HG02759 (cell line): ENCODE data around the gene FRMD5.

Source experiments
- ATAC-seq: cut with Tn5 transposase; IDR thresholded peaks from one replicate; pipeline ENCODE4 v1.9.1; 2021; ENCODE audit warnings: mild to moderate bottlenecking, moderate library complexity; ENCODE audit not compliant: unreplicated experiment

FRMD5 gene

DNA sequence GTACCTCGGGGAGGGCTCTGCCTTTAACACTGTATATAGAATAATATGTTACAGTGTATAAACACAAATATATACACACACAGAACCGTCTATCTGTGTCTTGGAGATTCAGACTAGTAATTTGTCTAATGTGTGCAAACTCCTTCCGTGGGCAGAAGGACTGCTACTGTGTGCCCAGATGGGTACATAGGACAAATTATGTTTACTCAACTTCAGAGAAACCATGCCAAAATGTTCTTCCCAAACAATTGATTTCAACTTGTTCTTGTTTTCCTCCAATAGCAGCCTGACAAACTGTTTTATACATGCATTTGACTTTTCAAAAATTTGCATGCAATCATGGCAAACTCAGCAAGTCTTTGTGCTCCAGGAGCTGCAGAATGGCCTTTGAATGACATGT, 97.5 kb downstream of the FRMD5 start:
- ATAC-seq, result no peak

DNA sequence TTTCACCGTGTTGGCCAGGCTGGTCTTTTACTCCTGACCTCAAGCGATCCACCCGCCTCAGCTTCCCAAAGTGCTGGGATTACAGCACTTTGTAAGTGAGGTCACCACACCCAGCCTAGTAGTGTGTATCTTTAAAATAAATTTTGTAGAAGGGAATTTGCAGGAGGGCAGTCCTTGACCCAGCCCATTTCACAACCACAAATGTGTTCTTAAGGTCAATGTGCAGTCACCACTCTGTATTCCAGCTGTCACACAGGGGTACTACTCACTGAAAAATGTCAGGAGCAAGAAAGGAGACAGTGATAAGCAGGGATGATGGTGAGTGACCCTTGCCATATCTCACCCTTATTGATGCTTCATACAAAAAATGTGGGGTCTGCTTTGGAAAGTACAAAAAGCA, 98.5 kb downstream of the FRMD5 start:
- no peak for ATAC-seq

DNA sequence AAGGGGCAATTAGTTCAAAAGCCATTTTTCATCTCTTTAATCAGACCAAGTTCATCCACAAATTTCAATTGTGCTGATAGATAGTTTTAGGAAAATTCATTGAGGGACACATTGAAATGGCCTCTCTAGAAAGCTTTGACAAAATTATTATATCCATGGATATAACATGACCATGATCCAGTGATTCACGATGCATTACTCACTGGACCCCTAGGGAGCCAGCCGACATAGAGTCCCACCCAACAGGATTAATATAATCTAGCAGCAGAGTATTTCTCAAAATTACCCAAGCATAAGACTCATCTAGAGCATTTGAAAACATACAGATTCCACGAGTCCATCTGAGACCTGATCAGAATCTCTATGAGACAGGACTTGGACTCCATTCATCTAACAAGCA, 100.3 kb downstream of the FRMD5 start:
- ATAC-seq, result no peak

DNA sequence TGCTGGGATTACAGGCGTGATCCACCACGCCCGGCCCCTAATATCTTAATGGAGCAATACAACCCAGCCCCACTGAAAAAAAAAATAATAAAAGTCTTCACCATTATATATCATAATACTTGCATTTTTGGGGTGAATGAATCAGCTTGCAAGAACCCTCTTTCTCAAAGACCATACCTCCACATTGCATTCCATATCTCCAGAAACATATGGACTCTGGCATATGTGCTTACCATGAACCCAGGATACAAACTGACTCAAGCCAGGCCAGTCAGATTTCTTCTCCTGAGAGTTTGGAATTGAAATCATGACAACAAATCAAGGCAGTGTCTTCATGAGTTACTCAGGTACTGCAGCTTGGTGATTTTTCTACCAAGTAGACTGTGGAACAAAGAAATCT, 101.2 kb downstream of the FRMD5 start:
- ATAC-seq, result no peak

- no peak for ATAC-seq
Observed at GRCh38 chr15:44092221-44092620, 102.8 kb downstream of the FRMD5 start.

GRCh38 chr15:44087578-44088465, 107.2 kb downstream of the FRMD5 start:
- no peak for ATAC-seq

GRCh38 chr15:44084770-44085169, 110.3 kb downstream of the FRMD5 start:
- ATAC-seq, result no peak

GRCh38 chr15:44084171-44084570, 110.9 kb downstream of the FRMD5 start:
- no peak for ATAC-seq

GRCh38 chr15:44082558-44083157, 112.4 kb downstream of the FRMD5 start:
- ATAC-seq, result no peak

DNA sequence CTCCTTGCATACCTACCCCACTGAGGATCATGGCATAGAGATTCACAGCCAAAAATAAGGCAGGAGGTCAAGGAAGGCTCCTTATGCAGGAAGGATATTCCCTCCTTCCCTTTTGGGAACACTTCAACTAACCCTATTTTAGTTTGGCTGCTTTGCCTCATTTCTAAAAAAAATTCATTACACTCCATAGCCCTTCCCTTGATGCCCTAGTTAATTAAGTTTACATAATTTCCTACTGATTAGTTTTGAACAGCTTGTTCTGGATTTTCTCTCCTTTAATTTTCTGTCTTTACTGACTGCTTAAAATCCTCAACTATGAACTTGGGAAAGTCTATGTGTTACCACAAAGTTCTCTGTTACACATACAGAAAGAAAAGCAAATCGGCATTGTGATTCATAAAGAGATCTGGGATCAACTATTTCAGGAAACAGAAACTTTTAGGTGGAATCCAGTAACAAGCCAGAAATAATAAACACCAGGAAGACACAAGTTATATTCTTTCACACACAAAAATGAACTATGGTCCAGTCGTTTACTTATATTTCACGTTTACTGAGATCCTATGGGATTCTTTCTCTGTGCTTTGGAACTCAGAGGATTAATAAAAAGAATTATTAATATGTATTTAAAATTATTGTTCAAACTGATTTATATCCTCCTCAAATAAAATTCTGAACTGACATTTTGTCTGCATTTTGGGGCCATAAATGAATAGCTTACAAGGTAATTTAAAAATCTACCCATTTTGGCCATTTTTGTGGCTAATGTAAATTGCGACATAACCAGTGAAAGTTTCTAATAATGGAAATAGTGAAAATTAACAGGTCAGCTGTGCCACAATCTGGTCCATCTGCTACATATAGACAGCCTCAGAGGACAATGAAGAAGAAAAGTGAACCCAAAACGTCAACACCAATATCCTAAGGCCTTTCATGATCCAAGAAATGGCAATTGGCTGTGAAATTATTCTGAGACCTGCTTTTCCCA, 113.8 kb downstream of the FRMD5 start:
- ATAC-seq, result no peak

DNA sequence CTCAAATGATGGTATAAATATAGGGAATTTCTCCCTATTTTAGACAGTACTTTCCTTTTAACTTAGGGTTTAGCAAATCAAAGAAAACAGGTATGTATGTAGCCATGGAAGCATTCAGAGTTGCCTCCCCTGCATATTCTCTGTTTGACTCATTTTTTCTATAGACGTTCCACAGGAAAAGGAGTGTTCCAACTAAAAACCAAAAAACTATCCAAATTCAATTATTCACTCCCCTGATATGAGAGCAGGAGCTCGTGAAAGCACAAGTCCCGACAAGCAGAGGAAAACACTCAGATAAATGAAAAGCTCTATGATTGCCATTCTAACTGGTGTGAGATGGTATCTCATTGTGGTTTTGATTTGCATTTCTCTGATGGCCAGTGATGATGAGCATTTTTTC, 119.5 kb downstream of the FRMD5 start:
- no peak for ATAC-seq

DNA sequence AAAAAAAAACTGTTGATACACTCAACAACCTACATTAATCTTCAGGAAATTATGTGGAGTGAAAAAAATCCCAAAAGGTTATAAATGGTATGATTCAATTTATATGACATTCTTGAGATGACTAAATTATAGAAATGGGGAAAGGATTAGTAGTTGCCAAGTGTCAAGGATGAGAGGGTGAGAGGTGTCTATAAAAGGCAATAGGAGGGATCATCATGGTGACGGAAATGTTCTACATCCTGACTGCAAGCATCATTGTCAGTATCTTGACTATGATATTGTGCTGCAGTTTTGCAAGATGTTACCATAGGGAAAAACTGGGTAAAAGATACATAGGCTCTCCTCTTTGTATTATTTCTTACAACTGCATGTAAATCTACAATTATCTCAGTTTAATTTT, 125.6 kb downstream of the FRMD5 start:
- ATAC-seq, result no peak

- ATAC-seq, result no peak
Observed at GRCh38 chr15:44068347-44068746, 126.7 kb downstream of the FRMD5 start.

DNA sequence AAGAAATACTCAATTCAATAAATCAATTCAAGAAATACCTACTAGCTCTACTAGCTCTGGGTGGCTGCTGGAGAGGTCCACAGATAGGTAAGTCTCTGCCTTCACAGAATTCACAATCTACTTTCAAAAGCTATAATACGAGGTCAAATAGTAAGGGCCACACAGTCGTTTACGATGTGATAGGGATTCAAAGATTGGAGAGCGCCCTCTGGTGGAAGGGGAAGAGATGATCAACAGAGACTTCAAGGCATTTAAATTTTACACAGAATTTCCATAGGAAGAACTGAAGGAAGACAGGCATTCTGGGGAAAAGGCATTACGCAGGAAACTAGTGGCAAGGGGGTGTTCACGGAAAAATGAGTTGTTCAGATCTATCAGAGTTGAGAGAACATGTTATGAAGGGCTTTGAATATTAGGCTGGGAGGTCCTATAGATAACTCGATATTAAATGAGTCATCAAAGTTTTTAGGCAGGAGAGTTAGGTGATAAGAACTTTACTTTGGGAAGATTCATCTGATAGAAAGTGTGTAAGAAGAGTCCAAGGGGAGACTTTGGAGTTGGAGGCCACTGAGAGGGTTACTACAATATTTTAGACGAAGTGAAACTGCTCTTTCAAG, 128.8 kb downstream of the FRMD5 start:
- no peak for ATAC-seq

DNA sequence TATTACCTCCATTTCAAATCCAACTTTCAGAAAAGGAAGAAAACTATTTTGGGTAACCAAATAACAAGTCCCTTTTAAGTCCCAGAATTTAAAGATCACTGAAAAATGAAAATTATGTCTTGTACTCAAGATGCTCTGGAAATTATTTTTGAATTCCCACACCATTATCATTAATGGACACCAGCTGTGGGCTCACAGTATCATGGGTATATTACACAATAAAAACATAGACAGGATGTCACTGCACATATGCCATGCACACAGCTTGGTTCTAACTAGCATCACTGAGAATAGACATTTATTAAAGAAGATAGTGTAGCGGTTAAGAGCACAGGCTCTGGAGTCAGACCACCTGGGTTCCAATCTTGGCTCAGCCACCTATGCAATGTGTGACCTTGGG, 130.4 kb downstream of the FRMD5 start:
- no peak for ATAC-seq

DNA sequence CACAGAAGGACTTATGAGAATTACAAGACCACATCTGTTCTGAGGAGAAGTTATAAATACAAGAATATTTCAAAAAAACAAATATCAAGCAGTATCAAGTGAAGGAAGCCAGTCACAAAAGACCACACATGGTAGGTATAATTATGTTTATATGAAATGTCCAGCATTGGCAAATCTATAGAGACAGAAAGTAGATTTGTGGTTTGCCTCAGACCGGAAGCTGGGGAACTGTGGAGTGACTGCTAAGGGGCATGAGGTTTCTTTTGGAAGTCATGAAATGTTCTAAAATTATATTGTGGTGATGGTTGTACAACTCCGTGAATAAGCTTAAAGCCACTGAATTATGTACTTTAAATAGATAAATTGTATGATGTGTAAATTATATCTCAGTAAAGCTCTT, 136.9 kb downstream of the FRMD5 start:
- ATAC-seq, result no peak

GRCh38 chr15:44045661-44046060, 149.4 kb downstream of the FRMD5 start:
- no peak for ATAC-seq

DNA sequence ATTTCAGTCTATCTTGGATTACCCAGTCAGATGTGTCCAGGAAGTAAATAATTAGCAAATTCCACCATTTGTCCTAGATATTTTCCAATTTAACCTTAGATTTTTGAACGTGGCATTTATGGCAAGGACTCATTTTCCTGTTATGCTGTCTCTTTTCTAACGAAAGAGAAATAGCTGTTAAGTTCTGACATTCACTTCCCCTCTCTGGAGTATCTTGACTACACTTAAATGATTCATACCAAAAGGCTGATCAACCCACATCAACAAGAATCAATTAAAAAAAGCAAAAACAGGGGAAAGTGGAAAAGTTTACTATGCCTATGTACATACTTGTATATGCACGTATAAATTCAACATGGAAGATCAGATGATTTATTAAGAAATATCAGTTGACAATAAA, 149.9 kb downstream of the FRMD5 start:
- ATAC-seq, result no peak

- no peak for ATAC-seq
Observed at GRCh38 chr15:44038755-44039191, 156.3 kb downstream of the FRMD5 start.

GRCh38 chr15:44035781-44036699, 159.0 kb downstream of the FRMD5 start:
- ATAC-seq, result no peak
